Calu3 (cell line): ENCODE results near the gene TMEM147. TPM values are rescaled to one million over a fixed set of nuclear protein-coding genes. Genes with fewer than 3 reads are reported as not detected.

Source experiments
- BruUV-seq: library from RNA; stranded (reverse); fragments of 400-500 nt; replicated peaks from 2 replicates; lab custom pipeline; 2021; lab: Mats Ljungman, UMichigan
- CTCF ChIA-PET: fragments of 300-600 bp; sonication (Branson Sonifier 250); formaldehyde crosslinking; loops from one replicate; lab custom pipeline; 2022; ENCODE audit warnings: antibody characterized with exemption; lab: Charles Lee
- DNase-seq: peaks from one replicate; pipeline ENCODE4 v3.0.0; 2022
- H3K27ac Mint-ChIP-seq: one replicate; pipeline ENCODE4 v1.8.0; 2022; ENCODE audit warnings: mixed read lengths; ENCODE audit not compliant: unreplicated experiment
- H3K27me3 Mint-ChIP-seq: one replicate; pipeline ENCODE4 v1.8.0; 2022; ENCODE audit warnings: mixed read lengths; ENCODE audit not compliant: unreplicated experiment
- H3K36me3 Mint-ChIP-seq: one replicate; pipeline ENCODE4 v1.8.0; 2022; ENCODE audit warnings: mild to moderate bottlenecking, moderate library complexity, mixed read lengths; ENCODE audit not compliant: insufficient read depth, unreplicated experiment
- H3K4me1 Mint-ChIP-seq: one replicate; pipeline ENCODE4 v1.8.0; 2022; ENCODE audit warnings: mild to moderate bottlenecking, low read depth, mixed read lengths; ENCODE audit not compliant: unreplicated experiment
- H3K4me3 Mint-ChIP-seq: one replicate; pipeline ENCODE4 v1.8.0; 2022; ENCODE audit warnings: mild to moderate bottlenecking, low read depth, moderate library complexity, mixed read lengths; ENCODE audit not compliant: unreplicated experiment
- H3K9me3 Mint-ChIP-seq: one replicate; pipeline ENCODE4 v1.8.0; 2022; ENCODE audit warnings: low read depth, mixed read lengths; ENCODE audit not compliant: unreplicated experiment
- CTCF ChIP-seq: fragments of 200-600 bp; IDR thresholded peaks from one replicate; pipeline ENCODE4 v1.8.0; 2022; ENCODE audit warnings: antibody characterized with exemption; ENCODE audit not compliant: unreplicated experiment
- intact Hi-C: fragments of 100-400 bp; cut with micrococcal nuclease; formaldehyde crosslinking; loops from one replicate; pipeline ENCODE4 v1.10.0; 2022; ENCODE audit not compliant: unreplicated experiment
- total RNA-seq: library from RNA; stranded (reverse); gene quantifications from 2 replicates; pipeline ENCODE4 v1.2.3, GENCODE V29; 2022

TMEM147 gene
- total RNA-seq, 1 experiment from 2014 or later = 118 TPM

- Mint-ChIP-seq H3K4me1 (peaks cover 14% of the 10 kb centered on the region), H3K27ac (no peak within 1 kb of the TSS), H3K27me3 (peaks cover 32% of the 10 kb centered on the region), H3K36me3 (peaks cover 22% of the 10 kb centered on the region), H3K4me3 (peak within 1 kb of the TSS; percentile 1), H3K9me3 (no peaks in the 10 kb centered on the region)
- peak; percentile 54 for DNase-seq
- BruUV-seq = no TSS peak
- peak; percentile 25 for TF ChIP-seq CTCF
- intact Hi-C loops = loop anchor here (5.0 kb wide), 1 partner anchor 34 kb away; the partner anchor contains the start of gene TMEM147
- CTCF ChIA-PET = interaction anchor here (0.6 to 0.7 kb wide), 2 partner anchors 21 to 234 kb away, joined by 5 read pairs; no protein-coding TSS in a partner anchor
These were observed 31.7 kb upstream of the TMEM147 start, which contains the start of gene DMKN for GRCh38 chr19:35513628-35514281. Gene DMKN, minus strand, starts transcription at chr19:35513649. Its CDS starts 174 bp downstream, at chr19:35513475.

- peaks cover 17% of the 10 kb centered on the region for H3K36me3 Mint-ChIP-seq
- no peak for DNase-seq
- no TSS peak for BruUV-seq
- H3K27me3 Mint-ChIP-seq = peaks cover 37% of the 10 kb centered on the region
- no peaks in the 10 kb centered on the region for H3K9me3 Mint-ChIP-seq
- intact Hi-C loops = loop anchor here (5.0 kb wide), 1 partner anchor 33 kb away; the partner anchor contains the start of gene TMEM147
- H3K27ac Mint-ChIP-seq = no peak overlapping the region
- peaks cover 17% of the 10 kb centered on the region for H3K4me1 Mint-ChIP-seq
- peak overlapping the region; percentile 1 for H3K4me3 Mint-ChIP-seq
- TF ChIP-seq CTCF = peak; percentile 2
- CTCF ChIA-PET = no interaction called here
These were observed 31.1 kb upstream of the TMEM147 start for GRCh38 chr19:35514282-35514809.

GRCh38 chr19:35516310-35516709, 29.1 kb upstream of the TMEM147 start:
- BruUV-seq = no TSS peak
- no peak for DNase-seq
- TF ChIP-seq CTCF = no peak
- CTCF ChIA-PET = no interaction called here
- H3K9me3 Mint-ChIP-seq = no peaks in the 10 kb centered on the region
- H3K4me3 Mint-ChIP-seq = no peak overlapping the region
- H3K4me1 Mint-ChIP-seq = peaks cover 22% of the 10 kb centered on the region
- peaks cover 4% of the 10 kb centered on the region for H3K36me3 Mint-ChIP-seq
- intact Hi-C loops = no loop called here
- no peak overlapping the region for H3K27ac Mint-ChIP-seq
- peaks cover 46% of the 10 kb centered on the region for H3K27me3 Mint-ChIP-seq

GRCh38 chr19:35517342-35517741, 28.1 kb upstream of the TMEM147 start:
- no peaks in the 10 kb centered on the region for H3K9me3 Mint-ChIP-seq
- BruUV-seq = no TSS peak
- no peak overlapping the region for H3K27ac Mint-ChIP-seq
- H3K36me3 Mint-ChIP-seq = peaks cover 4% of the 10 kb centered on the region
- TF ChIP-seq CTCF = no peak
- H3K27me3 Mint-ChIP-seq = peaks cover 43% of the 10 kb centered on the region
- no peak for DNase-seq
- H3K4me1 Mint-ChIP-seq = peaks cover 22% of the 10 kb centered on the region
- no peak overlapping the region for H3K4me3 Mint-ChIP-seq
- CTCF ChIA-PET = no interaction called here
- intact Hi-C loops = no loop called here
